Right atrium auricular region (tissue), 2 donors: ENCODE measurements around the gene PNN. TPM values are rescaled to one million over a fixed set of nuclear protein-coding genes. Genes with fewer than 3 reads are reported as not detected.
"Not testable (repeated sequence)": the region's sequence is repeated elsewhere in the genome, so short reads cannot be mapped to it uniquely, and the experiment has no call there.

Experiments used
- DNase-seq: peaks from one replicate; pipeline ENCODE4 v3.0.0-alpha.2; 2019; ENCODE audit warnings: low spot score
- H3K27ac ChIP-seq, 2 donors: fragments of 200-600 bp; sonication (generic); 1 replicate in 1 of 2; 2 replicates in 1 of 2; pipeline ENCODE4 v1.5.1; 2016 to 2019
- H3K27me3 ChIP-seq, 2 donors: fragments of 200-600 bp; sonication (generic); one replicate each; pipeline versions ENCODE4 v1.5.1 to v1.6.0; 2017 to 2019
- H3K36me3 ChIP-seq: fragments of 200-600 bp; sonication (generic); one replicate; pipeline ENCODE4 v1.5.1; 2016
- H3K4me1 ChIP-seq, 2 donors: fragments of 200-600 bp; sonication (generic); one replicate each; pipeline versions ENCODE4 v1.5.1 to v1.6.0; 2017 to 2019
- H3K4me3 ChIP-seq, 2 donors: fragments of 200-600 bp; sonication (generic); 1 replicate in 1 of 2; 2 replicates in 1 of 2; pipeline ENCODE4 v1.5.1; 2017 to 2019; ENCODE audit warnings: mild to moderate bottlenecking in 1 of 2, moderate library complexity in 1 of 2
- H3K9me3 ChIP-seq, 2 donors: fragments of 200-600 bp; sonication (generic); one replicate each; pipeline ENCODE4 v1.5.1; 2019
- total RNA-seq, 2 donors: library from RNA; depleted of rRNA; stranded (reverse); fragments of >200 nt; gene quantifications; one replicate each; pipeline ENCODE4 v1.1.0, GENCODE V29; 2016
- TF ChIP-seq, protein P1 (sequence below), 2 donors: fragments of 200-600 bp; sonication (generic); IDR thresholded peaks; one replicate each; pipeline ENCODE4 v1.5.1; 2019; ENCODE audit warnings: antibody characterized with exemption in 2 of 2

PNN gene
- total RNA-seq, 2 donors from 2014 or later: 11.4 to 13.4 TPM

DNA sequence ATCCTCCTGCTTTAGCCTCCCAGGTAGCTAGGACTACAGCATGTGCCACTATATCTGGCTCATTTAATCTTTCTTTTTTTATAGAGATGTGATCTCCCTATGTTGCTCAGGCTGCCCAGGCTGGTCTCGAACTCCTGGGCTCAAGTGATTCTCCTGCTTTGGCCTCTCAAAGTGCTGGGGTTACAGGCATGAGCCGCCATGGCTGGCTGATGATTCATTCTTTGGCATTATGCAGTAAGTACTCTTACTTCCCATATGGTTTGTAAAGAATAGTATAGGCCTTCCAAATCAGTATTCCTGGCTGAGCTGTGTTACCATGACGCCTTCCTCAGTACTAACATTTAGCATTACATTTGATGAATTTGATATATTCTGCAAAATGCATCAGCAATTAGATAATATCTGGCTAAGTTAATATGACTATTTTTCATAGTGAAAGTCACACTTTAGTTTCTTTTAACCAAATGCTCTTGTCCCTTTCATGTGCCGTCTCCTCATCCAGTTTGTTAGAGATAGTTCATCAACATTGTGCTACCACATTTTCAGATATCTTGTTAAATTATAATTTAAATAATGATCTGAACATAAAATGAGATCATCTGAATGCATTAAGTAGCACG, 55.5 kb downstream of the PNN start:
- Histone ChIP-seq H3K4me1 (no peaks in the 10 kb centered on the region), H3K4me3 (no peak overlapping the region), H3K36me3 (no peaks in the 10 kb centered on the region), H3K27me3 (no peaks in the 10 kb centered on the region), H3K27ac (no peak overlapping the region), H3K9me3 (no peaks in the 10 kb centered on the region)
- TF ChIP-seq, protein P1, sequence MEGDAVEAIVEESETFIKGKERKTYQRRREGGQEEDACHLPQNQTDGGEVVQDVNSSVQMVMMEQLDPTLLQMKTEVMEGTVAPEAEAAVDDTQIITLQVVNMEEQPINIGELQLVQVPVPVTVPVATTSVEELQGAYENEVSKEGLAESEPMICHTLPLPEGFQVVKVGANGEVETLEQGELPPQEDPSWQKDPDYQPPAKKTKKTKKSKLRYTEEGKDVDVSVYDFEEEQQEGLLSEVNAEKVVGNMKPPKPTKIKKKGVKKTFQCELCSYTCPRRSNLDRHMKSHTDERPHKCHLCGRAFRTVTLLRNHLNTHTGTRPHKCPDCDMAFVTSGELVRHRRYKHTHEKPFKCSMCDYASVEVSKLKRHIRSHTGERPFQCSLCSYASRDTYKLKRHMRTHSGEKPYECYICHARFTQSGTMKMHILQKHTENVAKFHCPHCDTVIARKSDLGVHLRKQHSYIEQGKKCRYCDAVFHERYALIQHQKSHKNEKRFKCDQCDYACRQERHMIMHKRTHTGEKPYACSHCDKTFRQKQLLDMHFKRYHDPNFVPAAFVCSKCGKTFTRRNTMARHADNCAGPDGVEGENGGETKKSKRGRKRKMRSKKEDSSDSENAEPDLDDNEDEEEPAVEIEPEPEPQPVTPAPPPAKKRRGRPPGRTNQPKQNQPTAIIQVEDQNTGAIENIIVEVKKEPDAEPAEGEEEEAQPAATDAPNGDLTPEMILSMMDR (IDR thresholded peaks at IDR 0.05): no peak
- DNase-seq: no peak

DNA sequence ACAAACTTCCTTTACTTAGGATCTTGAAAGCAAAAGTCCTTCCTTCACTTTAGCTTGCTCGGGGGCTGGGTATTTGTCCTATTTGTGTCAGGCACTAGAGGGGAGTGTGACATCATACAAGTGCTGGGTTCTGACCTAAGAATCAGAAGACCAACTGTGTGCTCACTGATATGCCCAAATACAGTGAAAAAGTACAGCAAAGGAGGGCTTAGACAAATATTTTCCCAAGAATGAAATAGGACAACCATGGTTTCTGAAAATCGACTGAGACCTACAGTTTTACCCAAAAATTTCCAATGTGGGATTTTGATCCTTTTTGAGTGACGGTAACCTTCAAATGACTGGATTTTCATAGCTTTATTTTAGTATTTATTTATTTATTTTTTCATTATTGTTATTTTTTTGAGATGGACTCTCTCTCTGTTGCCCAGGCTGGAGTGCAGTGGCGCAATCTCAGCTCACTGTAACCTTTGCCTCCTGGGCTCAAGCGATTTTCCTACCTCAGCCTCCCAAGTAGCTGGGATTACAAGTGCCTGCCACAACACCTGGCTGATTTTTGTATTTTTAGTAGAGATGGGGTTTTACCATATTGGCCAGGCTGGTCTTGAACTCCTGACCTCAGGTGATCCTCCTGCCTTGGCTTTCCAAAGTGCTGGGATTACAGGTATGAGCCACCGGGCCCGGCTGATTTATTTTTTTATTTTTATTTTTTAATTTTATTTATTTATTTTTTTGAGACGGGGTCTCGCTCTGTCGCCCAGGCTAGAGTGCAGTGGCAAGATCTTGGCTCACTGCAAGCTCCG, 56.9 kb downstream of the PNN start:
- not testable (repeated sequence) for H3K4me3 ChIP-seq, H3K27me3 ChIP-seq, H3K4me1 ChIP-seq, H3K27ac ChIP-seq, H3K36me3 ChIP-seq, H3K9me3 ChIP-seq, DNase-seq
- TF ChIP-seq, protein P1 (IDR thresholded peaks at IDR 0.05): peak in 1 of 2 donors; percentile 50

Other genes starting within 250 kb of the PNN start
- 100 to 1,000 TPM in 1 of 2 donors, 10 to 100 TPM in 1; 85.1 to 104 TPM for gene SEC23A, start 72.0 kb upstream of the PNN start, total RNA-seq
- 10 to 100 TPM in 1 of 2 donors, 1 to 10 TPM in 1; 5.2 to 12.2 TPM for gene GEMIN2, start 60.9 kb upstream of the PNN start, total RNA-seq
- gene TRAPPC6B, start 4.9 kb upstream of the PNN start, total RNA-seq: 10 to 100 TPM; 14.9 to 16.5 TPM
- gene MIA2, start 58.7 kb downstream of the PNN start, total RNA-seq: 10 to 100 TPM; 14.2 to 34.2 TPM